Vagina (tissue), 2 donors: Measurements from ENCODE around the gene LXN. TPM values are rescaled to one million over a fixed set of nuclear protein-coding genes. Genes with fewer than 3 reads are reported as not detected.
"Not testable (repeated sequence)": the region's sequence is repeated elsewhere in the genome, so short reads cannot be mapped to it uniquely, and the experiment has no call there.

ENCODE experiments used
- DNase-seq, 2 donors: peaks; one replicate each; pipeline ENCODE4 v3.0.0-alpha.2; 2017; ENCODE audit errors: extremely low spot score in 2 of 2
- H3K27ac ChIP-seq: fragments of 200-600 bp; sonication (generic); one replicate; pipeline ENCODE4 v1.5.1; 2019
- H3K27me3 ChIP-seq: fragments of 200-600 bp; sonication (generic); one replicate; pipeline ENCODE4 v1.5.1; 2019
- H3K36me3 ChIP-seq, 2 donors: fragments of 200-600 bp; sonication (generic); one replicate each; pipeline ENCODE4 v1.5.1; 2017 to 2019
- H3K4me1 ChIP-seq: fragments of 200-600 bp; sonication (generic); one replicate; pipeline ENCODE4 v1.5.1; 2019
- H3K4me3 ChIP-seq, 2 donors: fragments of 200-600 bp; sonication (generic); 1 replicate in 1 of 2; 2 replicates in 1 of 2; pipeline ENCODE4 v1.5.1; 2016 to 2019
- H3K9me3 ChIP-seq: fragments of 200-600 bp; sonication (generic); one replicate; pipeline ENCODE4 v1.5.1; 2019
- CTCF ChIP-seq, 3 experiments: fragments of 450-650 bp in 2 of 3; fragments of 200-600 bp in 1 of 3; sonication (generic) in 1 of 3; IDR thresholded peaks; one replicate each; pipeline ENCODE4 v1.5.1; 2017 to 2019; ENCODE audit warnings: antibody characterized with exemption in 3 of 3, mild to moderate bottlenecking in 2 of 3, moderate library complexity in 2 of 3
- POLR2A ChIP-seq, 2 donors: fragments of 450-650 bp; IDR thresholded peaks; one replicate each; pipeline ENCODE4 v1.6.1; 2017; ENCODE audit warnings: antibody characterized with exemption in 2 of 2, mild to moderate bottlenecking in 2 of 2, moderate library complexity in 2 of 2
- POLR2AphosphoS5 ChIP-seq, 2 donors: sonication (generic); formaldehyde crosslinking; IDR thresholded peaks; one replicate each; pipeline ENCODE4 v1.9.0; 2017; ENCODE audit warnings: antibody characterized with exemption in 2 of 2, mild to moderate bottlenecking in 2 of 2, low read depth in 1 of 2; ENCODE audit not compliant: insufficient read depth in 1 of 2
- intact Hi-C: fragments of 100-400 bp; cut with DNase I; formaldehyde crosslinking; loops from one replicate; pipeline ENCODE4 v1.15.1; 2023
- total RNA-seq: library from RNA; depleted of rRNA; stranded (reverse); fragments of >200 nt; gene quantifications from one replicate; pipeline ENCODE4 v1.2.3, GENCODE V29; 2016

The LXN gene
- total RNA-seq, 1 donor from 2014 or later, result 22.6 TPM

- TF ChIP-seq POLR2A (IDR thresholded peaks at IDR 0.05) (no peak), POLR2AphosphoS5 (IDR thresholded peaks at IDR 0.05; ENCODE audit: insufficient read depth in 1 of 2, low read depth in 1 of 2) (no peak), CTCF (IDR thresholded peaks at IDR 0.05) (no peak)
- no peaks in the 10 kb centered on the region for H3K27me3 ChIP-seq
- no peaks in the 10 kb centered on the region for H3K4me1 ChIP-seq
- H3K4me3 ChIP-seq, result no peak overlapping the region
- H3K36me3 ChIP-seq, result peaks cover 0 to 6% of the 10 kb centered on the region in 2 donors
- intact Hi-C loops, result no loop called here
- H3K27ac ChIP-seq, result no peak overlapping the region
- DNase-seq, result no peak
- H3K9me3 ChIP-seq, result no peaks in the 10 kb centered on the region
Observed at GRCh38 chr3:158703566-158703965, 31.1 kb upstream of the LXN start.

- H3K36me3 ChIP-seq, result peaks cover 0 to under 1% of the 10 kb centered on the region in 2 donors
- TF ChIP-seq CTCF (IDR thresholded peaks at IDR 0.05), result no peak
- TF ChIP-seq POLR2A (IDR thresholded peaks at IDR 0.05), result no peak
- no peak for TF ChIP-seq POLR2AphosphoS5 (IDR thresholded peaks at IDR 0.05; ENCODE audit: insufficient read depth in 1 of 2, low read depth in 1 of 2)
- no peak for DNase-seq
- no peaks in the 10 kb centered on the region for H3K9me3 ChIP-seq
- H3K27ac ChIP-seq, result no peak overlapping the region
- H3K4me3 ChIP-seq, result no peak overlapping the region
- no peaks in the 10 kb centered on the region for H3K4me1 ChIP-seq
- no peaks in the 10 kb centered on the region for H3K27me3 ChIP-seq
- intact Hi-C loops, result no loop called here
Observed at GRCh38 chr3:158702815-158703481, 30.5 kb upstream of the LXN start.

- Histone ChIP-seq H3K4me1 (no peaks in the 10 kb centered on the region), H3K27ac (no peak overlapping the region), H3K27me3 (no peaks in the 10 kb centered on the region), H3K36me3 (no peaks in the 10 kb centered on the region), H3K4me3 (no peak overlapping the region), H3K9me3 (no peaks in the 10 kb centered on the region)
- intact Hi-C loops, result no loop called here
- TF ChIP-seq CTCF (IDR thresholded peaks at IDR 0.05) (no peak), POLR2A (IDR thresholded peaks at IDR 0.05) (no peak), POLR2AphosphoS5 (IDR thresholded peaks at IDR 0.05; ENCODE audit: insufficient read depth in 1 of 2, low read depth in 1 of 2) (no peak)
- DNase-seq, result no peak
Observed at GRCh38 chr3:158701420-158702065, 29.1 kb upstream of the LXN start.

- Histone ChIP-seq H3K4me3 (no peak overlapping the region), H3K27ac (no peak overlapping the region), H3K27me3 (no peaks in the 10 kb centered on the region), H3K4me1 (no peaks in the 10 kb centered on the region), H3K9me3 (no peaks in the 10 kb centered on the region), H3K36me3 (no peaks in the 10 kb centered on the region)
- DNase-seq, result no peak
- intact Hi-C loops, result no loop called here
- TF ChIP-seq CTCF (IDR thresholded peaks at IDR 0.05) (no peak), POLR2AphosphoS5 (IDR thresholded peaks at IDR 0.05; ENCODE audit: insufficient read depth in 1 of 2, low read depth in 1 of 2) (no peak), POLR2A (IDR thresholded peaks at IDR 0.05) (no peak)
Observed at GRCh38 chr3:158700559-158700958, 28.1 kb upstream of the LXN start.

GRCh38 chr3:158696618-158697017 lies 24.2 kb upstream of the LXN start:
- no peak overlapping the region for H3K27ac ChIP-seq
- intact Hi-C loops, result no loop called here
- H3K4me1 ChIP-seq, result no peaks in the 10 kb centered on the region
- no peak for DNase-seq
- no peaks in the 10 kb centered on the region for H3K27me3 ChIP-seq
- H3K4me3 ChIP-seq, result no peak overlapping the region
- H3K36me3 ChIP-seq, result peaks cover 0 to 9% of the 10 kb centered on the region in 2 donors
- no peak for TF ChIP-seq POLR2A (IDR thresholded peaks at IDR 0.05)
- no peak for TF ChIP-seq CTCF (IDR thresholded peaks at IDR 0.05)
- no peak for TF ChIP-seq POLR2AphosphoS5 (IDR thresholded peaks at IDR 0.05; ENCODE audit: insufficient read depth in 1 of 2, low read depth in 1 of 2)
- H3K9me3 ChIP-seq, result no peaks in the 10 kb centered on the region

- H3K4me3 ChIP-seq, H3K27ac ChIP-seq, intact Hi-C loops, H3K4me1 ChIP-seq, H3K9me3 ChIP-seq, H3K27me3 ChIP-seq, DNase-seq: not testable (repeated sequence)
- H3K36me3 ChIP-seq, result peaks cover 0 to 18% of the 10 kb centered on the region in 2 donors
Observed at GRCh38 chr3:158693866-158694456, 21.5 kb upstream of the LXN start.
